ENCODE results near the gene CCDC70.

Gene CCDC70

GRCh38 chr13:51912091-51912490 lies 50.3 kb downstream of the CCDC70 start:
- DNase-seq, result peak; percentile 26

DNA sequence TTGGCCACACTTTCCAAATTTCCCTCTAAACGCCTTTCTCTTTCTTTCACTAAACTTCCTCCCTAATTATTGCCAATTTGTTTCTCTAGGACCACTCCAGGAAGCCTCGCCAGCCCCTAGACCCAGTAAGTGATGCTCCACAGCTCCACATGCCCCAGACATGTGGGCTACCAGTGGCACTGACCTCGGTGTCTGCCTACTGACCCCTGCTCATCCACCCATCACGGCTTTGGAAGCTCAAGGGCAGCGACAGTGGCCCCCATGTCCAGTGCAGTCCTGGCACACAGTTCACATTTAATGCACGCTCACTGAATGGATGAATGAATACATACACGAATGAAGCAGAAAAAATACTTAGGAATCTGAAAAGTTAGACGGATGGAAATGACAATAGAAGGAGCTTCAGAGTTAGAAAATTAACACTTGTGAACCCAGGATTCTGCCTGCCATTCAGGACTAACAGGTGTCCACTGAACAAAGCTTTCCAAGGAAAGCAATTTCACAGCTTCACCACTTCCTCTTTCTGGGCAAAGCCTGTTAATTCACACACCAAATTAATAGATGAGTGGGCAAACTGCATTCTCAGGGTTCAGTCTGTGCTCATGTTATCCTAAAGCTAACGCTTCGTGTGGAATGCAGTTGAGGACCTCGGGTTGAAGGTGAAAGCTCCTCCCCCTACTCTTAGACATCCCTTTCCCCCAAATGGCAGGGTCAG lies 50.9 kb downstream of the CCDC70 start:
- DNase-seq, result no peak

DNA sequence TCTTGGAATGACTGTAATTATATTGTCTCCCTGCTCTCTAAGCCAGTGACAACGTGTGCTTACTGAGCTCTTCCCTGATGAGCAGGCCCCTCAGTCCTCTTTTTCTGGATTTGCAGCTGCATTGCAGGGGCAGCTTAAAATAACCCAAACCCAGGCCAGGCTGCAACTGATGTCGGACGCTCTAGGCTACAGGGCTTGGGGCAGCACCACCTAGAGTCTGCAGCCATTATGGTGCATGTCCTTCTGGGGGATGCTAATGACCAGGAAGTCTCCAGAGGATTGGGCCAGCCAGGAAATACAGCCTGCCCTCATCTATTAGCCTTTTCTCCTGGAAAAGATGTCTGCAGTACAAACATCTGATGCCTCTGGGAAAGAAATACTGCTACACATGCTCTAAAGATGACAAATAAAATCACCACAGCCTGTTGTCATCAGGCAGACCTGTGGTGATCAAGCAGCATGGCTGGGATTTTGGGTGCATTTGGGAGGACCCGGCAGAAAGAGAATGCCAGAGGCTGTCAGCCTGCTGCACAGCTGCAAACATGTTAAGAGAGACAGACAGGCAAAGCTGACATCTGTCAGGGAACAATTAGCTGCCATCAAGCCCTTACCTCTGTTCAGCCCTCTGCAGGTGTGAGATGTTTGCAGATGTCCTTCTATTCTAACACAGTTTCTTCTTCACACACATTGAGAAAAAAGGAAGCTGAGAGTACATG lies 51.8 kb downstream of the CCDC70 start:
- no peak for DNase-seq

- no peak for DNase-seq
Measured at GRCh38 chr13:51914137-51914493, 52.3 kb downstream of the CCDC70 start.
